Coronary artery (tissue), 2 donors: ENCODE results near the gene COX6B2.
A peak's percentile ranks its signal among the peaks of the same experiment; 100 is the strongest.

Experiments
- DNase-seq: peaks from one replicate; pipeline ENCODE4 v3.0.0-alpha.2; 2017; ENCODE audit warnings: low spot score
- H3K27ac ChIP-seq, 2 donors: fragments of 200-600 bp; sonication (generic); one replicate each; pipeline ENCODE4 v1.5.1; 2016 to 2019
- H3K4me3 ChIP-seq: fragments of 200-600 bp; sonication (generic); 2 replicates; pipeline ENCODE4 v1.5.1; 2016; ENCODE audit warnings: mild to moderate bottlenecking, moderate library complexity
- TF ChIP-seq, protein P1 (sequence below): fragments of 200-600 bp; sonication (generic); IDR thresholded peaks from one replicate; pipeline ENCODE4 v1.5.1; 2019; ENCODE audit warnings: antibody characterized with exemption

The COX6B2 gene

DNA sequence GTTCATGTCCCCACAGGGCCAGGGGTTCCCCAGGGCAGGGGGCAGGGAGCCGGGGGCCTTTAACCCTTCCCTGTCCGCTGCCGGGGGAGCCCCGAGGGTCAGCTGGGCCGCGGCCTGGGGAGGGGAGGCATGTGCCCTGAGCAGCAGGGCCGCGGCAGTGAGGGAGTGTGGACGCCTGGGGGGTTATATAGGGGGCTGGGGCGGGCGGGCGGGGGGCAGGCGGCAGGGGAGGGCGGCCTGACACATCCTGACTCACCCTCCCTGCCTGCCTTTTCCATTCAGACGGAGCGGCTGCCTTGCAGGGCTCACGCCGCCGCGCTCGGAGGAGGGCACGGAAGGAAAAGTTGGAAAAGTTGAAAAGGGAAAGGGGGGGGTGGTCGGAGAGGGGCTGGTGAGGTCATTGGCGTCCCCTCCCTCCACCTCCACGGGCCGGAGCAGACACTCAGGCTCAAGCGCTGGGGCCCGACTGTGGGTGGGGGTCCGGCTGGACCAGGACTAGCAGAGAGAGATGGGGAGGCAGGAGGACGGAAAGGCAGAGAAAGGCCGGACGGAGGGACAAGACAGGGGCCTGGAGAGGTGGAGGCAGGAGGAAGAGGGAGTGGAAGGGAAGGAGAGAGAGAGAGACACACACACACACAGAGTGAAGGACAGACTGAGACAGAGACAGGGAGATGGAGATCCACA, 15.9 kb upstream of the COX6B2 start, which contains the start of gene IL11:
Gene IL11, minus strand, starts transcription at position 159 of the 684 bp plus-strand sequence. Its CDS starts 153 bp downstream, at position 6.
- peak within 1 kb of the TSS; percentile 61 for H3K4me3 ChIP-seq
- H3K27ac ChIP-seq = no peak within 1 kb of the TSS
- DNase-seq = no peak
- TF ChIP-seq, protein P1, sequence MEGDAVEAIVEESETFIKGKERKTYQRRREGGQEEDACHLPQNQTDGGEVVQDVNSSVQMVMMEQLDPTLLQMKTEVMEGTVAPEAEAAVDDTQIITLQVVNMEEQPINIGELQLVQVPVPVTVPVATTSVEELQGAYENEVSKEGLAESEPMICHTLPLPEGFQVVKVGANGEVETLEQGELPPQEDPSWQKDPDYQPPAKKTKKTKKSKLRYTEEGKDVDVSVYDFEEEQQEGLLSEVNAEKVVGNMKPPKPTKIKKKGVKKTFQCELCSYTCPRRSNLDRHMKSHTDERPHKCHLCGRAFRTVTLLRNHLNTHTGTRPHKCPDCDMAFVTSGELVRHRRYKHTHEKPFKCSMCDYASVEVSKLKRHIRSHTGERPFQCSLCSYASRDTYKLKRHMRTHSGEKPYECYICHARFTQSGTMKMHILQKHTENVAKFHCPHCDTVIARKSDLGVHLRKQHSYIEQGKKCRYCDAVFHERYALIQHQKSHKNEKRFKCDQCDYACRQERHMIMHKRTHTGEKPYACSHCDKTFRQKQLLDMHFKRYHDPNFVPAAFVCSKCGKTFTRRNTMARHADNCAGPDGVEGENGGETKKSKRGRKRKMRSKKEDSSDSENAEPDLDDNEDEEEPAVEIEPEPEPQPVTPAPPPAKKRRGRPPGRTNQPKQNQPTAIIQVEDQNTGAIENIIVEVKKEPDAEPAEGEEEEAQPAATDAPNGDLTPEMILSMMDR = no peak

DNA sequence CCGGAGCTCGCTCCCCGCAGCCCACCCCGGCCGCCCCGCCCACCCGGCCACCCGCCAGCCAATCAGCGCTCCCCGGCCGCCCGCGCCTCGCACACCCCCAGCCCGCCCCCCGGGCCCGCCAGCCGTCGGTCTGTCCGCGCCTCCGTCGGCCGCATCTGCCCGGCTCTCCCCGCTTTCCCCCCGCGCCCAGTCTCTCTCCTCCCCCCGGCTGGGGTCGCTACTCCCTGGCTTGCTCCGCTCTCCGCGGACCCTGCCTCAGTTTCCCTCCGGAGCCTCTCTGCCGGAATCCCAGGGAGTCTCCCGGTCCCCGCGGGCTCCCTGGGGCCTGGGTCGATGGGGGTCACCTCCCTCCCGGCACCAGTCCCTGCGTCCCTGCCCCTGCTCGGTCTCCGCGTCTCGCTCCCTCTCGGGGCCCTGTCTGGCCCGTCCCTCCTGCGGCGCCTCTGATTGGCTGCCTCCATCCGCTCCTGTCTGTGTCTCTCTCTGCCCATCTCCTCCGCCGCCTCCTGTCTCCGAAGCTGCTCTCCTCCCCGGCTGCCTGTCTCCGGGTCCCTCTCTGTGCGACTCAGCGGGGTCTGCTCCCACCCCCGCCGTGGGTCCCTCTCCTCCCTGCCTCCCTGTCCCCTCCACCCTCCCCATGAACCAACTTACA, 15.3 kb upstream of the COX6B2 start:
- Histone ChIP-seq H3K27ac (no peak overlapping the region), H3K4me3 (peak overlapping the region; percentile 61)
- no peak for DNase-seq
- TF ChIP-seq, protein P1 = no peak

DNA sequence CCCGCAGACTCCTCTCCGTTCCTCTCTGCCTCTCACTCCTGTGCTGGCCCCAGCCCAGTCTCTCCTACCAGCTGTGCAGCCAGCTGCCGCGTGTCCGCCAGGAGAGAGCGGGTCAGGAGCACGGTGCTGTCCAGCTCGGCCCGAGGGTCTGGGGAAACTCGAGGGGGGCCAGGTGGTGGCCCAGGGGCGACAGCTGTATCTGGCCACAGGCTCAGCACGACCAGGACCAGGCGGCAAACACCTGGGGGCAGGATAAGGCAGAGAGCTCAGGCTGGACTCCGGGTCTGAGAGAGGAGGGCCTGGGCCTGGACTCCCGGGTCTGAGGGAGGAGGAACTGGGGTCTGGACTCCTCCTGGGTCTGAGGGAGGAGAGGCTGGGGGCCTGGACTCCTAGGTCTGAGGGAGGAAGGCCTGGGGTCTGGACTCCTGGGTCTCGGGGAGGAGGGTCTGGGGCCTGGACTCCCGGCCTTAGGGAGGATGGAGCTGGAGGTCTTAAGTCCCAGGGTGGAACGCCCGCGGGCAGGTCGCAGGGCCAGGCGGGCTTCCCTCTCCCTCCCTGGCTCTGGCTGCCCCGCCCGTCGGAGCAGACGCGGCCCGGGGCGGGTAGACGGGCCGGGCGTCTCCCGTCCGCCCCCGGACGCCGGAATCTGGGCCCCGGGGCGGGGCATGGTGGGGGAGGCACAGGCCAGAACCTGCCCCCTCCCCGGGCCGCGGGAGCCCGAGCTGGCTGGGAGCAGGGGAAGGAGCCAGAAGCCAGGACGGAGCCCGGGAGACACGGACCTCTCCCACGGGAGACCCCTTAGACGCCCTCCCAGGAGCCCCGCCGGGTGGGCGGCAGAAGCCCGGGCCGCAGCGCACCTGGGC, 14.4 kb upstream of the COX6B2 start:
- DNase-seq = no peak
- Histone ChIP-seq H3K4me3 (peak overlapping the region; percentile 61), H3K27ac (no peak overlapping the region)
- TF ChIP-seq, protein P1 = no peak

DNA sequence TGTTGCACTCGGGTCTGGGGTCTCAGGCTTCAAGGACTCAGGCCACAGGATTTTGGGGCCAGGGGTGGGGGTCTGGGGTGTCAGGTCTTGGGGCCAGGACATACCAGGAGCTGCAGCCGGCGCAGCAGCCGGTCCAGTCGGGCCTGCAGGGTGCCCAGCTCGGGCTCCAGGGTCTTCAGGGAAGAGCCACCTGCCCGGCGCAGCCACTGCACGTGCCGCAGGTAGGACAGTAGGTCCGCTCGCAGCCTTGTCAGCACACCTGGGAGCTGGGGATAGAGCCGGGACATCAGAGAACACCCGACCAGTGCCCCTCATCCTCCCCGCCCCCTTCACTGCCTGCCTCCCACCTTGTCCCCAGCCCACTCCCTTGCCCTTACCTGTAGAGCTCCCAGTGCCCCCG, 13.6 kb upstream of the COX6B2 start:
- TF ChIP-seq, protein P1 = no peak
- H3K27ac ChIP-seq = no peak overlapping the region
- no peak for DNase-seq
- no peak overlapping the region for H3K4me3 ChIP-seq

DNA sequence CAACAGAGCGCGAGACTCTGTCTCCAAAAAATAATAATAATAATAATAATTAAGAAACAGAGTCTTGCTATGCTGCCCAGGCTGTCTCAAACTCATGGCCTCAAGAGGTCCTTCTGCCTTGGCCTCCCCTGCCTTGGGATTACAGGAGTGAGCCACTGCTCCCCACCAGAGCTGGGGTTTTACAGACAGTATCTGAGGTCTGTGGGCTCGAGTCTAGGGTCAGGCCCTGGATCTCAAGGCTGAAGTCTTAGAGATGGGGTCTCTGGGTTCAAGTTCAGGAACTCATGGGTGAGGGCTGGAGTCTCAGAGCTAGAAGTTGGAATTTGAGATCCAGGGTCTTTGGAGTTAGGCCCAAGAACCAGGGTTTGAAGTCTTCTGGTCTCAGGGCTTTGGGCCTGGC, 12.3 kb upstream of the COX6B2 start:
- Histone ChIP-seq H3K27ac (no peak overlapping the region), H3K4me3 (no peak overlapping the region)
- DNase-seq = no peak
- TF ChIP-seq, protein P1 = no peak

DNA sequence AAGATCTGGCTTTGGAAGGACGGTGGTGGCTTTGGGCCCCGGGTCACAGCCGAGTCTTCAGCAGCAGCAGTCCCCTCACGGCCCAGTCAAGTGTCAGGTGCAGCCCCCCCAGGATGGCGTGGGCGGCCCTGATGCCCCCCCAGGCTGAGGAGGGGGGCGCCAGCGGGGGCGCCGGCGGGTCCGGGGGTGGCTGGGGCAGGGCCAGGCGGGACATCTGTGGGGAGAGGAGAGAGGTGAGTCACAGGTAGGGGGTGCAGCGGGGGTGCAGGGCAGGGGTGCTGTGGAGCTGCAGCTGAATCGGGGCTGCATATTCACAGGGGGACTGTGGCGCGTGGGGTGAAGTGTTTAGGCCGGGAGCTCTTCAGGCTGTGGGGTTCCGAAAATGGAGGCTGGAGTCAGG, 11.4 kb upstream of the COX6B2 start:
- H3K27ac ChIP-seq = no peak overlapping the region
- H3K4me3 ChIP-seq = no peak overlapping the region
- TF ChIP-seq, protein P1 = no peak
- DNase-seq = no peak
